Activated naive CD4-positive, alpha-beta T cell (primary cell): ENCODE results near the gene MYL12B.
"Not testable (repeated sequence)": the region's sequence is repeated elsewhere in the genome, so short reads cannot be mapped to it uniquely, and the experiment has no call there.

Experiments
- DNase-seq, 4 experiments: peaks; one replicate each; lab custom pipeline; 2025; lab: John Stamatoyannopoulos, UW

The MYL12B gene

GRCh38 chr18:3262234-3263131 lies 550 bp downstream of the MYL12B start:
- DNase-seq: peak in 1 of 4 experiments; percentile 11

GRCh38 chr18:3263132-3263700 lies 1.3 kb downstream of the MYL12B start:
- no peak for DNase-seq

GRCh38 chr18:3264362-3264761 lies 2.4 kb downstream of the MYL12B start:
- no peak for DNase-seq

GRCh38 chr18:3265564-3266033 lies 3.7 kb downstream of the MYL12B start:
- no peak for DNase-seq

- no peak for DNase-seq
These were observed 4.2 kb downstream of the MYL12B start for GRCh38 chr18:3266062-3266608.

- DNase-seq: no peak
These were observed 6.4 kb downstream of the MYL12B start for GRCh38 chr18:3268306-3268705.

GRCh38 chr18:3269241-3269913 lies 7.4 kb downstream of the MYL12B start:
- DNase-seq: no peak

- no peak for DNase-seq
These were observed 8.0 kb downstream of the MYL12B start for GRCh38 chr18:3269914-3270299.

GRCh38 chr18:3273042-3273441 lies 11.1 kb downstream of the MYL12B start:
- DNase-seq: no peak

- not testable (repeated sequence) for DNase-seq
These were observed 15.8 kb downstream of the MYL12B start for GRCh38 chr18:3277643-3278213.

- DNase-seq: no peak
These were observed 17.6 kb downstream of the MYL12B start for GRCh38 chr18:3279201-3280185.

- DNase-seq: no peak
These were observed 19.8 kb downstream of the MYL12B start for GRCh38 chr18:3281456-3282400.

- no peak for DNase-seq
These were observed 21.4 kb downstream of the MYL12B start for GRCh38 chr18:3283253-3283863.

GRCh38 chr18:3283908-3284307 lies 22.0 kb downstream of the MYL12B start:
- DNase-seq: no peak

- DNase-seq: no peak
These were observed 22.6 kb downstream of the MYL12B start for GRCh38 chr18:3284501-3284900.

GRCh38 chr18:3286159-3286558 lies 24.2 kb downstream of the MYL12B start:
- DNase-seq: no peak

GRCh38 chr18:3293196-3293951 lies 31.4 kb downstream of the MYL12B start:
- no peak for DNase-seq

- DNase-seq: no peak
These were observed 32.6 kb downstream of the MYL12B start for GRCh38 chr18:3294435-3295080.
